ENCODE data around the gene ALDOA. TPM values are rescaled to one million over a fixed set of nuclear protein-coding genes. Genes with fewer than 3 reads are reported as not detected.

Gene ALDOA
- total RNA-seq, 3 donors from 2014 or later: 1,235 to 2,016 (median 1,778) TPM

GRCh38 chr16:30063278-30063892 lies 2.2 kb upstream of the ALDOA start:
- TF ChIP-seq CTCF (IDR thresholded peaks at IDR 0.05): no peak
- H3K4me3 ChIP-seq: no peak overlapping the region
- intact Hi-C loops (cut with DNase I, micrococcal nuclease): no loop called here
- H3K4me1 ChIP-seq (ENCODE audit: low read depth): peaks cover 27% of the 10 kb centered on the region
- H3K36me3 ChIP-seq (ENCODE audit: low read depth): no peaks in the 10 kb centered on the region
- H3K9me3 ChIP-seq: no peaks in the 10 kb centered on the region
- no peak for ATAC-seq
- no peak for DNase-seq

- Histone ChIP-seq H3K36me3 (ENCODE audit: low read depth) (peaks cover 5% of the 10 kb centered on the region), H3K4me3 (peak overlapping the region; percentile 96), H3K4me1 (ENCODE audit: low read depth) (peaks cover 32% of the 10 kb centered on the region), H3K9me3 (no peaks in the 10 kb centered on the region)
- DNase-seq: peak; percentile 79 to 88 (median 80)
- TF ChIP-seq CTCF (IDR thresholded peaks at IDR 0.05): no peak
- peak; percentile 22 for ATAC-seq
- intact Hi-C loops (cut with DNase I, micrococcal nuclease): no loop called here
Measured at GRCh38 chr16:30063893-30064728, 1.4 kb upstream of the ALDOA start.

GRCh38 chr16:30064729-30065101 lies 845 bp upstream of the ALDOA start:
- DNase-seq: no peak
- no peak for TF ChIP-seq CTCF (IDR thresholded peaks at IDR 0.05)
- peak; percentile 1 for ATAC-seq
- Histone ChIP-seq H3K4me3 (peak overlapping the region; percentile 96), H3K36me3 (ENCODE audit: low read depth) (peaks cover 11% of the 10 kb centered on the region), H3K9me3 (no peaks in the 10 kb centered on the region), H3K4me1 (ENCODE audit: low read depth) (peaks cover 38% of the 10 kb centered on the region)
- intact Hi-C loops (cut with DNase I, micrococcal nuclease): no loop called here

GRCh38 chr16:30065943-30066760 lies 592 bp downstream of the ALDOA start:
- no peaks in the 10 kb centered on the region for H3K9me3 ChIP-seq
- peaks cover 19% of the 10 kb centered on the region for H3K36me3 ChIP-seq (ENCODE audit: low read depth)
- ATAC-seq (peak; percentile 15), DNase-seq (peak in 1 of 3 donors; percentile 39)
- TF ChIP-seq CTCF (IDR thresholded peaks at IDR 0.05): no peak
- H3K4me3 ChIP-seq: peak overlapping the region; percentile 96
- intact Hi-C loops (cut with DNase I, micrococcal nuclease): no loop called here
- H3K4me1 ChIP-seq (ENCODE audit: low read depth): peaks cover 45% of the 10 kb centered on the region

- Histone ChIP-seq H3K9me3 (no peaks in the 10 kb centered on the region), H3K4me3 (peak overlapping the region; percentile 96), H3K36me3 (ENCODE audit: low read depth) (peaks cover 20% of the 10 kb centered on the region), H3K4me1 (ENCODE audit: low read depth) (peaks cover 45% of the 10 kb centered on the region)
- no peak for TF ChIP-seq CTCF (IDR thresholded peaks at IDR 0.05)
- DNase-seq: peak; percentile 56 to 68 (median 57)
- no peak for ATAC-seq
- intact Hi-C loops (cut with DNase I, micrococcal nuclease): no loop called here
Measured at GRCh38 chr16:30066761-30067583, 1.4 kb downstream of the ALDOA start.

All from mucosa of descending colon (tissue), 3 donors.